ENCODE measurements around the gene POLR3G.

GRCh38 chr5:90549223-90549622 lies 74.6 kb downstream of the POLR3G start:
- TF ChIP-seq SIN3A (IDR thresholded peaks at IDR 0.05; ENCODE audit: borderline replicate concordance, insufficient read depth, low read depth, low read length) (no peak), CTCF (IDR thresholded peaks at IDR 0.05) (no peak), POLR2AphosphoS5 (IDR thresholded peaks at IDR 0.05; ENCODE audit: low read depth, low read length) (no peak), REST (IDR thresholded peaks at IDR 0.05; ENCODE audit: insufficient read depth in 1 of 2, low read depth in 2 of 2, low read length in 1 of 2) (no peak), TCF7L2 (IDR thresholded peaks at IDR 0.05; ENCODE audit: low read depth, low read length) (no peak)
